Glomerular endothelial cell (primary cell): ENCODE data around the gene SFTPA1. TPM values are rescaled to one million over a fixed set of nuclear protein-coding genes. Genes with fewer than 3 reads are reported as not detected.
"Not testable (repeated sequence)": the region's sequence is repeated elsewhere in the genome, so short reads cannot be mapped to it uniquely, and the experiment has no call there.

ENCODE experiments used
- DNase-seq: peaks from one replicate; pipeline ENCODE4 v3.0.0-alpha.2; 2011; ENCODE audit warnings: low read depth, low spot score; ENCODE audit errors: extremely low read depth
- total RNA-seq: library from RNA; depleted of rRNA; stranded (reverse); fragments of >200 nt; gene quantifications from 2 replicates; pipeline ENCODE4 v1.2.3, GENCODE V29; 2015

The SFTPA1 gene
- total RNA-seq, 1 donor from 2014 or later = not detected

DNA sequence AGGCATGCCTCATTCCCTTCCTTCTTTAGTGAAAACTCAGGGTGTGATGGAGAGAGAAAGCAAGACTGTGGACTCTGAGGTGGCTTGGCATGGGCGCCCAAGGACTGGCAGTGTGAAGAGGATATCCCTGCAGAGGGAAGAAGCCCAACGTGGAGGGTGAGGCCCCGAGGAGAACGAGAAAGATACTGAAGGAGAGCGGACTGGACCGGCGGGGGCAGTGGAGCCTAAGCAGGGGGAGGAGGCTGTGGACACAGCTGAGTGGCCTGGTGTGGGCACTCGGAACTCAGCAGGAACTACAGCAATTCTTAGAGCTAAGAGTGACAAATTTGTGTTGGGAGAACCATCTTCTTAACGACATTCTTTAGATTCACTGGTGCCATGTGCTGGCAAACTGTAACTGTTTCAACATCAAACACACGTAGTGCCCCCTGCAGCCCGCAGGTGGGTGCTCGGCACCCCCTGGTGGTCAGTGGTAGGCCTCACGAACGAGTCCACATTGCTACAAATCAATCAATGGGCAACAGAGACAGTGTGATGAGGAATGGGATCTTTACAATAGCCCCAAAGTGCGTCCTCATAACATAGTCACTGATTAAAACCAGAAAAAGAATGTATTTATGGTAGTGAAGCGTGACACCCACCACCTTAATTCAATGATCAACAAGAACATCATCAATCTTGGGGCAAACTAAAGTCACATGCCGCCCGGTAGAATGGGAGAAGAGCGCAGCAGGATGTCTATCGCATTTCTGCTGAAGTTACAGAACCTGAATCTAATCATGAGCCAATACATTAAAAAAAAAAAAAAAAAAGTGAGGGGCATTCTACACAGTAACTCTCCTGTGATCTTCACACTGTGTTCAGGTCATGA, 2.0 kb upstream of the SFTPA1 start:
- no peak for DNase-seq

DNA sequence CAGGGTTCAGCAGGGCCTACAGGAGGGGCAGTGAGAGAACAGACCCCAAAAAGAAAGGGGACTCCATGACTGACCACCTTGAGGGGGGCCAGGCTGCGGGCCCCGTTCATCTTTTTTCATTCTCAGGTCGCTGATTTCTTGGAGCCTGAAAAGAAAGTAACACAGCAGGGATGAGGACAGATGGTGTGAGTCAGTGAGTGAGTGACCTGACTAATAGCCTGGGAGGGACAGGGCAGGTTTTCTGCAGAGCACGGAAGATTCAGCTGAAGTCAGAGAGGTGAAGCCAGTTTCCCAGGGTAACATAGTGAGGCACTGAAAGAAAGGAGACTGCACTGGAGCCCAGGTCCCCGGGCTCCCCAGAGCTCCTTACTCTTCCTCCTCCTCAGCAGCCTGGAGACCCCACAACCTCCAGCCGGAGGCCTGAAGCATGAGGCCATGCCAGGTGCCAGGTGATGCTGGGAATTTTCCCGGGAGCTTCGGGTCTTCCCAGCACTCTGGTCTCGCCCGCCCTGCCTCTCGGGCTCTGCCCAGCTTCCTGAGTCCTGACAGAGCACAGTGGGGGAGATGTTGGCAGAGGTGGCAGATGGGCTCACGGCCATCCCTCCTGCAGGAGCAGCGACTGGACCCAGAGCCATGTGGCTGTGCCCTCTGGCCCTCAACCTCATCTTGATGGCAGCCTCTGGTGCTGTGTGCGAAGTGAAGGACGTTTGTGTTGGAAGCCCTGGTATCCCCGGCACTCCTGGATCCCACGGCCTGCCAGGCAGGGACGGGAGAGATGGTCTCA, 646 bp downstream of the SFTPA1 start:
- DNase-seq = not testable (repeated sequence)

DNA sequence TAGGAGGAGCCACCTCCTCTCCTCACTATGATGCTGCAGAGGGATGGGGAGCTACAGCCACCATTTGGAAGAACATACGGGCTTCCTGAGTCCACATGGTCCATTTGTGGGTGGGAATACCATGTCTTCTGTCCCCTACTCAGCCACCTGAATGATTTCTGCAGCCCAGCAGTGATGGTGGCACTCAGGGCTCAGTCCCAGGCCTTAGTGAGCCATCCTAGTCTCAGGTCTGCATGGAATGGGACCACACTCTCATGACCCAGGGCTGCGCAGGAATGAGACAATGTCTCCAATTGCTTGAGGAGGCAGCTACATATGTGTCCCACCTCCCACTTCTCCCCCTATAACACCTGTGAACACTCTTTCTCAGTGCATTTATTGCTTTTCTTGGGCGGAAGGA, 4.8 kb downstream of the SFTPA1 start:
- no peak for DNase-seq

DNA sequence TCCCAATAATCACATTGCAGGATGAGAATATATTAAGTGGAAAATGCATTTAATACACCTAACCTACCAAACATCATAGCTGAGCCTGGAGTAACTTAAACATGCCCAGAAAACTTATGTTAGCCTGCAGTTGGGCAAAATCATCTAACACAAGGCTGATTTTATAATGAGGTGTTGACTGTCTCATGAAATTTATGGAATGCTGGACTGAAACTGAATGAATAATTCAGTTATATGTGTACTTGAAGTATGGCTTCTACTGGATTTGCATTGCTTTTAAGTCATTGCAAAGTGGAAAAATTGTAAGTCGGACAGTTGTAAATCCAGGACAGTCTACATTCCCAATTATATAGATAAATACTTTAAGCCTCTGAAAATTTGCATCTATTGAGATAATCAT, 5.4 kb downstream of the SFTPA1 start:
- no peak for DNase-seq

DNA sequence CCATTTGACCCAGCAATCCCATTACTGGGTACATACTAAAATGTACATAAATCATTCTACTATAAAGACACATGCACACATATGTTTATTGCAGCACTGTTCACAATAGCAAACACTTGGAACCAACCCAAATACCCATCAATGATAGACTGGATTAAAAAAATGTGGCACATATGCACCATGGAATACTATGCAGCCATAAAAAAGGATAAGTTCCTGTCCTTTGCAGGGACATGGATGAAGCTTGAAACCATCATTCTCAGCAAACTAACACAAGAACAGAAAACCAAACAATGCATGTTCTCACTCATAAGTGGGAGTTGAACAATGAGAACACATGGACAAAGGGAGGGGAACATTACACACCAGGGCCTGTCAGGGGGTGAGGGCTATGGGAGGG, 12.9 kb downstream of the SFTPA1 start:
- not testable (repeated sequence) for DNase-seq

DNA sequence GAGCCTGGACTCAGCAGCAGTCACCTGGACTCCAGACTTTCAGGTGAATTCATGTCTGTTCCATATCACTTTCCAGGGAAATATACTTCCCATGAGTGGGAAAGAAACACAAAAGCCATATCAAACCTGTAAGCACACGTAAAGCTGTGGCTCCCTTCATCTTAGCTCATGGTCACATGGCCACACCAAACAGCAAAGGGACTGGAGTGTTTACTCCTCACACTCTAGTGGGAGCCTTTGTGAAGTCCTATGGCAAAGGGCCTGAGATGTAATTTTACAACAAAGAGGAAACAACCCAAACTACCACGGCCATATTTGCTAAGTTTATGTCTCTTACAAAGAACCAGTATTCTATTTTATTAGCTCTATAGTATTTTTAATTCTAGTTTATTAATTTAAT, 16.3 kb downstream of the SFTPA1 start:
- DNase-seq = no peak

DNA sequence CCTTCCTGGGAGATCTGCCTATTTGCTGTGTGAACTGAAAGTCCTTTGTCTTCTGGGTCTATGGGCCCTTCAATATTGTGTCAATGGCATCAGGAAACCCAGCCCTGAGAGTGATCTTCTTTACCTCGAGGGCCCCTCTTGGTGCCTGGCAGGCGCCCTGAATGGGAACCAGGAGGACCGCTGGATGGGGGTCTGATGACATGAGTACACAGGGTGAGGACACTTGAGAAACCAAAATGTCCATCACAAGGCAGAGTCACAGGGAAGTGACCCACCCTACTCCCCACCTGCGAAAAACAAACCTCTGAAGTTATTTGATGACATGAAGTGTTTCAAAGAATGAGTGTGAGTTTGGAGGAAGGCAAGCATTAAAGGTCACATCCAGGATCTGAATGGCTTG, 17.3 kb downstream of the SFTPA1 start:
- DNase-seq = no peak

DNA sequence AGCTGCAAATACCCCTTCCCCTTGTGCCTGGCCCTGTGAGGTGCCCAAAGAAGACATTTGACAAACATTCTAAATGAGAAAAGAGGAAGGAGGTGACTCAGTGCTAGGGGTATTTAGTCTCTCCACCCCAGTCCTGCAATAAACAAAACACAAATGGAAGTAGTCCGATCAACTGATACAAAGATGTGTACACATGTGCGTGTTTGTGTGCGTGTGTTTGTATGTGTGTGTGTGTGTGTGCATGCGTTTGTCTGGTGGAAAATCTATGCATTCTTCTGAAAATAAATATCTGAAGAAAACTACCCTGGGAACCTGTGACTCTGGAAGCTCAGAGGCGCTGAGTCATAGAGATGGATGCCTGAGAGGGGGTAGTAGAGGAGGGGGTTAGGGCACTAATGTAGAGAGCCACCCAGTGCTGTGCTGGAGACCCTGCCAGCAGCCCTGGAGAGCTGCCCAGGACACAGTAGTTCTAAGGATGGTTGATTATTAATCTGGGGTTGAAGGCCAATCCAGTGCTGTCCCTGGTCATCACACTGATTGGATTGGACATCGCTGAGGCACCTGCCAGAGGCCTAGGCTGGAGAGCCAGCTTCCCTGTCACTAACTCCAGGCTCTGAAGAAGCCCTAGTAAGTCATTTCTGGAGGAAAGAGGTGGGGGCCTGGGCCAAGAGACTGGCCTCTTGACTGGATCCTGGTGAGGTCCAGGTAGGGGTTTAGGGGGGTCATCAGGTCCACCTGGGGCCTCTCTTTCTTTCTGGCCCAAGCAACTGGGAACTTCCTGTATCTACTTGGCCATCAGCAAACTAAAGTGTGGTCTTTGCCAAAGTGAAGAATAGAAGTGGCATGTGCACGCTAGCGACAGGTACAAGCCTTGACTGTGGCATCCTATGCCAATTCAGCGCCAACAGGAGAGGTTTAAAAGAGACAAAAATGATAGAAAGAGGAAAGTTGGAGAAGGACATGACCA, 18.5 kb downstream of the SFTPA1 start:
- no peak for DNase-seq

DNA sequence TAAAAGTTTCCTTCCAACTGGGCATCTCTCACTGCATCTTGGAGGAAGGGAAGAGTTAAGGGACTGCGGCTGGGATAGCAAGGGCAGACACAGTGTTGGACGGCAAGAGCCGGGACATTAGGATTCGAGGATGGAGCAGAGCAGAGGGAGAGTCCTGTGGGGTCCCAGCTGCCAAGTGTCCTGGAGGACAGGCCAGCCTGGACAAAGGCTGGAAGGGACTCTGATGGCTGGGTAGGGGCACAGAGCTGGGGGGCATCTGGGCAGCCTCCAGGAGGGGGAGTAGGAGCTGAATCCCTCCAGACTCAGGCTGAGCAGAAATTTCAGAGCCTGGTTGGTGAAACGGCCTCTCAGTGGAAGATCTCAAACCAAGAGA, 19.2 kb downstream of the SFTPA1 start:
- no peak for DNase-seq

DNA sequence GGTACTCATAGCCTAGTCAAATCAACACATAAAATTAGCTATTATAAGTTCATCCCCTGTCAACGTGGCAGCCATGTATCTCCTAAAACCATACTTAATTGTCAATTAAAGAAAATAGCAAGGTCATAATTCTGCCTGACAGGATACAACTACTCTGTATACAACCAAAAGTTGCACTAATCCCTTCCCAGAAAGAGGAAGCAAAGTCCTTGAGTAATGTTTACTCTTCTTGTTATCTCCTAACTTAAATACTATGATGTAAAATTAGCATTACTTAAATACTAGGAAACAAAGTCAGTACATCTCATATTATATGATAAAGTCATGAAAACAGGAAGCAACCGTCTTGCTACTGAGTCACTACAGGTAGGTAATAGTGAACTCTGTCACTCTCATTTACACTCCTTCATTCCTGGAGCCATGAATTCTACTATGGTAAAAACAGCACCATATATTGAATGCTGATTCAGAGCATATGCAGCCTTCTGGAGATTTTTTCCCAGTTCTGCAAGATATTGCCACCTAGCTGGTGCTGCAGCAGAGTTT, 26.0 kb downstream of the SFTPA1 start:
- not testable (repeated sequence) for DNase-seq

DNA sequence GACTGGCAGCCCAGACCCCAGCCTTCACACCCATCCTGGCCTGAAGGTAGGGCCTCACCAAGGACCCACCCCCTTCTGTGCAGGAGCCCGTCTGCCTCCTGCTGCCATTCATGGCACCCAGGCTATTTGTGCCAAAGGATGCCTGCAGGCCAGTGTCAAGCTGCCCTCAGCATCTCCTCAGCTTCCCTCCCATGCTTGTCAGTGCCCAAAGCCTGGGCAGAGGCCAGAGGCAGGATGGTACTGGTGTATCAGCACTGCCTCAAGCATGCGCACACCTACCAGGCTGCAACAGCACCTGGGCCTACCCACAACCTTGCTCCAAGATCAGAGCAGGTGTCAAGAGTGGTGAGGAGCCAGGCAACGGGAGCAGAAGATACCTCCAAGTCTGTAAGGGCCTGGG, 27.6 kb downstream of the SFTPA1 start:
- DNase-seq = no peak

DNA sequence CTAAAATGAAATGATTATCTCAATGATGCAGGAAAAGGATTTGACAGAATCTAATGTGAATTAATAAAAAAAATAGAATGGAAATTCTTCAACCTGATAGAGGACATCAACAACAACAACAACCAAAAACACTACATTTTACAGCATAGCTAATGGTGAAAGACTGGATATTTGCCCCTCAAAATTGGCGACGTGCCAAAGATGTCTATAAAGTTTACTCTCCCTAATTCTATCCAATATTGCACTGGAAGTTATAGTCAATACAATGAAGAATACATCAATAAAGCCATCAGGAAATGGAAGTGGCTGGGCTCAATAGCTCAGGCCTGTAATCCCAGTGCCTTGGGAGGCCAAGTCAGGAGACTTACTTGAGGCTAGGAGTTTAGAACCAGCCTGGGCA, 42.0 kb downstream of the SFTPA1 start:
- DNase-seq = not testable (repeated sequence)

DNA sequence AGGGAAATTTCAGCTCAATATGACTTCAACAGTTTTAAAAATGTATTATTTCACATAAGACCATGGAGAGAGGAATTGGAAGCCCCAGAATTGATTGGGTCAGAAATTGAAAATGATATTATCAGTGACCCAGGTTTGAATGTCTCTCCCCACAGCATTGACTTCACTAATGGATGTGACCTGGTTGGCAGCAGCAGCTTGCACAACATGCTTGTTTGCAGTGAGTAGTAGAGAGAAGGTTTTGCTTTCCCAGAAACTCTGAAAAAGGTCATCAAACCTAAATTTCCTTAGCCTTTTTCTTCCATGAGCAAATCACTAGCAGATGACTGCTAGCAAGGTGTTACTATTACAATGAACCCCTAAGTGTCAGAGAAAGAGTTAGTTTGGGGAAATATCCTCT, 52.5 kb downstream of the SFTPA1 start:
- DNase-seq = not testable (repeated sequence)

DNA sequence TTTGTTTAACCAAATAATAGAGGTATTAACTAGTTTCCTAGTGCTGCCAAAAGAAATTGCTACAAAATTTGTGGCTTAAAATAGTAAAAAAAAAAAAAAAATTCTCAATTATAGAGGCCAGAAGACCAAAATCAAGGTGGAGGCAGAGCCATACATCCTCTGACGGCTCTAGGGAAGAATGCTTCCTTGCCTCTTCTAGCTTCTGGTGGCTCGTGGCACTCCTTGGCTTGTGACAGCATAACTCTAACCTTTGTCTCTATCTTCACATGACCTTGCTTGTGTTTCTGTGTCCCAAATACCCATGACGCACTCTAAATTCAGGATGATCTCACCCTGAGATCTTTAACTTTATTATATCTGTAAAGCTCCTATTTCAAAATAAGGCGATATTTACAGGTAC, 53.9 kb downstream of the SFTPA1 start:
- DNase-seq = not testable (repeated sequence)

Other genes with a start within 250 kb of the SFTPA1 start
- 9.4 and 15.8 TPM in 2 replicates for gene ZCCHC24, start 165.3 kb upstream of the SFTPA1 start, total RNA-seq
- gene EIF5AL1, start 98.4 kb upstream of the SFTPA1 start, total RNA-seq = 0.53 TPM in 2 replicates
- gene SFTPA2, start 50.5 kb upstream of the SFTPA1 start, total RNA-seq = not detected in 2 replicates
- gene NUTM2B, start 92.3 kb downstream of the SFTPA1 start, total RNA-seq = 0.34 and 0.99 TPM in 2 replicates
- gene NUTM2E, start 215.8 kb downstream of the SFTPA1 start, total RNA-seq = 0.19 and 0.23 TPM in 2 replicates